Neutrophil (primary cell): Measurements from ENCODE around the gene ZNF804A.

ENCODE experiments used
- H3K27ac ChIP-seq: fragments of 200-600 bp; sonication (generic); 2 replicates; pipeline ENCODE4 v1.5.1; 2016; ENCODE audit warnings: mild to moderate bottlenecking, moderate library complexity
- H3K27me3 ChIP-seq: fragments of 200-600 bp; sonication (generic); 2 replicates; pipeline ENCODE4 v1.6.0; 2016; ENCODE audit warnings: mild to moderate bottlenecking
- H3K36me3 ChIP-seq: fragments of 200-600 bp; sonication (generic); 2 replicates; pipeline ENCODE4 v1.5.1; 2017
- H3K4me1 ChIP-seq, 2 experiments: fragments of 200-600 bp in 1 of 2; sonication (generic) in 1 of 2; 1 replicate in 1 of 2; 2 replicates in 1 of 2; pipeline versions ENCODE4 v1.5.1 to v1.6.1; 2013 to 2016; ENCODE audit warnings: low read depth in 1 of 2, low read length in 1 of 2, mild to moderate bottlenecking in 1 of 2, moderate library complexity in 1 of 2; ENCODE audit not compliant: control insufficient read depth in 1 of 2, insufficient read depth in 1 of 2
- H3K4me3 ChIP-seq, 2 experiments: fragments of 200-600 bp in 1 of 2; sonication (generic) in 1 of 2; 1 replicate in 1 of 2; 2 replicates in 1 of 2; pipeline ENCODE4 v1.5.1; 2013 to 2016; ENCODE audit warnings: low read depth in 1 of 2, low read length in 1 of 2, mild to moderate bottlenecking in 1 of 2, moderate library complexity in 1 of 2
- H3K9me3 ChIP-seq: fragments of 200-600 bp; sonication (generic); 2 replicates; pipeline ENCODE4 v1.5.1; 2016
- TF ChIP-seq, protein P1 (sequence below): fragments of 200-600 bp; sonication (generic); IDR thresholded peaks from 2 replicates; pipeline ENCODE4 v1.5.1; 2016; ENCODE audit warnings: antibody characterized with exemption

The ZNF804A gene

DNA sequence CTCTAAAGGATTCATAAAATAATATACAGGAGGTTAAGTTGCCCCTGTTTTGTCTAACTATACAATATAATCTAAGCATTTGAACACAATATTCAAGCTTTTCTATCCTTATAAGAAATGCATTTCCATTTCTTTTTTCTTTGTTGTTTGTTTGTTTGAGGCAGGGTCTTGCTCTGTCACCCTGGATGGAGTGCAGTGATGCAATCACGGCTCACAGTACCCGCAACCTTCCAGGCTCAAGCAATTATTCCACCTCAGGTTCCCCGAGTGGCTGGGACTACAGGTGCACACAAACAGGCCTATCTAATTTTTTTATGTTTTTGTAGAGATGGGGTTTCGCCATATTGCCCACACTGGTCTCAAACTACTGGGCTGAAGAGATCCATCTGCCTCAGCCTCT is 307.8 kb downstream of the ZNF804A start:
- Histone ChIP-seq H3K9me3 (no peaks in the 10 kb centered on the region), H3K27me3 (no peaks in the 10 kb centered on the region)
- TF ChIP-seq, protein P1, sequence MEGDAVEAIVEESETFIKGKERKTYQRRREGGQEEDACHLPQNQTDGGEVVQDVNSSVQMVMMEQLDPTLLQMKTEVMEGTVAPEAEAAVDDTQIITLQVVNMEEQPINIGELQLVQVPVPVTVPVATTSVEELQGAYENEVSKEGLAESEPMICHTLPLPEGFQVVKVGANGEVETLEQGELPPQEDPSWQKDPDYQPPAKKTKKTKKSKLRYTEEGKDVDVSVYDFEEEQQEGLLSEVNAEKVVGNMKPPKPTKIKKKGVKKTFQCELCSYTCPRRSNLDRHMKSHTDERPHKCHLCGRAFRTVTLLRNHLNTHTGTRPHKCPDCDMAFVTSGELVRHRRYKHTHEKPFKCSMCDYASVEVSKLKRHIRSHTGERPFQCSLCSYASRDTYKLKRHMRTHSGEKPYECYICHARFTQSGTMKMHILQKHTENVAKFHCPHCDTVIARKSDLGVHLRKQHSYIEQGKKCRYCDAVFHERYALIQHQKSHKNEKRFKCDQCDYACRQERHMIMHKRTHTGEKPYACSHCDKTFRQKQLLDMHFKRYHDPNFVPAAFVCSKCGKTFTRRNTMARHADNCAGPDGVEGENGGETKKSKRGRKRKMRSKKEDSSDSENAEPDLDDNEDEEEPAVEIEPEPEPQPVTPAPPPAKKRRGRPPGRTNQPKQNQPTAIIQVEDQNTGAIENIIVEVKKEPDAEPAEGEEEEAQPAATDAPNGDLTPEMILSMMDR = no peak

DNA sequence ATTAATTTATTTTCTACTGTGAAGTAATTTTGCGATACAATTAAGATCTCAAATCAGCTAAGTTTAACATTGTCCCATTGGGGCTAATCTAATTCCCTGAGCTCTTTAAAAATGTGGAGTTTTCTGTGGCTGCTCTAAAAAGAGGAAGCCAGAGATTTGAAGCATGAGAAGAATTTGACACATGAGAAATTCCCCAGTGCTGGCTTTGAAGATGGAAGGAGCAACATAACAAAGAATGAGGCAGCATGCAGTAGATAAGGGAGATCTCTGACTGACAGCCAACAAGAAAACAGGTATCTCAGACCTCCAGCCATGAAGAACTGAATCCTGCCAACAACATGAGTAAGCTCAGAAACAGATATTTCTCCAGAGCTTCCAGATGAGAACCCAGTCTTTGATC is 308.4 kb downstream of the ZNF804A start:
- Histone ChIP-seq H3K4me3 (no peak overlapping the region), H3K27me3 (no peaks in the 10 kb centered on the region), H3K4me1 (no peaks in the 10 kb centered on the region), H3K36me3 (no peaks in the 10 kb centered on the region), H3K9me3 (no peaks in the 10 kb centered on the region), H3K27ac (no peak overlapping the region)
- TF ChIP-seq, protein P1 = no peak

More for the DNA sequence above, 307.8 kb downstream of the ZNF804A start:
- Histone ChIP-seq H3K27ac (no peak overlapping the region), H3K4me1 (no peaks in the 10 kb centered on the region), H3K4me3 (no peak overlapping the region), H3K36me3 (no peaks in the 10 kb centered on the region)

DNA sequence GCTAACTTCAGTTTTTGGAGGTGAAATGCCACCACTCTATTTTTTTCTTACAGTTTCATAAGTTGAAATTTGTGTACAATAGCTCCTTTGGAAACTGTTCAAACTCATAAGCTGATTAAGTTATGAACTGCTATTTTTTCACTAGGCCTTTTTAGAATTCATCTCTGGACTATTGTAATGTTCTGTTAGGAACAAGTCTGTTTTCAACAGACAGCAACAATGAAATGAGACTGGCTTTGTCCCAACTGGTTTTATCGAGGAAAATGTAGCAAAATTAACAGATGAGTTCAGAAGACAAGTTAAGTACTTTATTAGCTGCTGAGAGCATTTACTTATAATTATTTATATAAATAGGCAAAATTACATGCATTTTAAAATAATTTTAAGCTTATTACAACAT is 310.6 kb downstream of the ZNF804A start:
- TF ChIP-seq, protein P1 = no peak
- H3K36me3 ChIP-seq = no peaks in the 10 kb centered on the region
- no peaks in the 10 kb centered on the region for H3K4me1 ChIP-seq
- H3K9me3 ChIP-seq = peaks cover 3% of the 10 kb centered on the region
- H3K4me3 ChIP-seq = no peak overlapping the region
- no peak overlapping the region for H3K27ac ChIP-seq
- no peaks in the 10 kb centered on the region for H3K27me3 ChIP-seq

DNA sequence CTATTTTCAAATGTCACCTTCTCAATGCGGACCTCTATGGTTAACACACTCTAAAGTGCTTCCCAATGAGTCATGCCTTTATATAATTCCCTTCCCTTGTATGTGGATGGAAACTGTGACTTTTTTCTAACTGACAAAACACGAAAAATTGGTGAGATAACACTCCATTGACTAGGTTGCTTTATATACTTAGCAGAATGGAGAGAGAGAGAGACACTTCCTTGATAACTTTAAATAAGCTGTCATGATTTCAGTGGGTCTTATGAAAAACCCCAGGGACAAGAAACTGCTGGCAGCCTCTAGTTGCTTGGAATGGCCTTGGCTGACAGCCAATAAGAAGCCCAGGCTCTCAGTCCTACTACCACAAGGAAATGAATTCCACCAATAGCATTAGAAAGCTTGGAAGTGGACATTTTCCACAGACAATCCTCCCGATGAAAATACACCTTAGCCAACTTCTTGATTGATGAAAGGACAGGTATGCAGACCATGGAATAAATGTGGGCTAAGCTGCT is 322.2 kb downstream of the ZNF804A start:
- TF ChIP-seq, protein P1 = no peak
- Histone ChIP-seq H3K27me3 (no peaks in the 10 kb centered on the region), H3K9me3 (no peaks in the 10 kb centered on the region)

DNA sequence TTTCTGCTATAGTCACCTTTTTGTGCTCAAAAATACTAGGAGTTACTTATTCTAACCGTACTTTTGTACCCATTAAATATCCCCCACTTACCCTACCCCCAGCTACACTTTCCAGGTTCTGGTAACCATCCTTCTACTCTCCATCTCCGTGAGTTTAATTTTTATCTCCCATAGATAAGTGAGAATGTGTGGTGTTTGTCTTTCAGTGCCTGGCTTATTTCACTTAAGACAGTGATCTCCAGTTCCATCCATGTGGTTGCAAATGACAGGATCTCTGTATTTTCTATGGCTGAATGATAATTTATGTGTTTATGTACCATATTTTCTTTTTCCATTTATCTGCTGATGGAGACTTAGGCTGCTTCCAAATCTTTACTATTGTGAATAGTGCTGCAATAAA is 323.3 kb downstream of the ZNF804A start:
- TF ChIP-seq, protein P1 = no peak
- no peaks in the 10 kb centered on the region for H3K36me3 ChIP-seq
- no peaks in the 10 kb centered on the region for H3K27me3 ChIP-seq
- no peak overlapping the region for H3K27ac ChIP-seq
- no peaks in the 10 kb centered on the region for H3K4me1 ChIP-seq
- no peaks in the 10 kb centered on the region for H3K9me3 ChIP-seq
- no peak overlapping the region for H3K4me3 ChIP-seq

More for the DNA sequence above, 322.2 kb downstream of the ZNF804A start:
- Histone ChIP-seq H3K27ac (no peak overlapping the region), H3K36me3 (no peaks in the 10 kb centered on the region), H3K4me1 (no peaks in the 10 kb centered on the region), H3K4me3 (no peak overlapping the region)

DNA sequence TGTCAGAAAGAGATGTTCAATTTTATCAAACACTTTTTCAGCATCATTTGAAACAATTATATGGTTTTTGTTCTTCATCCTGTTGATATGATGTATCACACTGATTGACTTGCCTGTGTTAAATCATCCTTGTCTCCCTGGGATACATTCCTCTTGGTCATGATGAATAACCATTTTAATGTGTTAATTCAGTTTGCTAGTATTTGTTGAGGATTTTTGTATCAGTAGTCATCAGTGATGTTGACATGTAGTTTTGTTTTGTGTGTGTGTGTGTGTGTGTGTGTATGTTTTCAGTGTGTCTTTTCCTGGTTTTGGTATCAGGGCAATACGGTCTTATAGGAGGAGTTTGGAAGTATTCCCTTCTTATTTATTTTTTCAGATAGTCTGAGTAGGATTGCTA is 325.4 kb downstream of the ZNF804A start:
- TF ChIP-seq, protein P1 = no peak
- Histone ChIP-seq H3K27me3 (no peaks in the 10 kb centered on the region), H3K27ac (no peak overlapping the region), H3K9me3 (no peaks in the 10 kb centered on the region), H3K36me3 (no peaks in the 10 kb centered on the region), H3K4me3 (no peak overlapping the region), H3K4me1 (no peaks in the 10 kb centered on the region)
